ENCODE measurements around the gene DEPDC5. TPM values are rescaled to one million over a fixed set of nuclear protein-coding genes. Genes with fewer than 3 reads are reported as not detected.

The DEPDC5 gene
- total RNA-seq, 3 donors from 2014 or later (not counting 1 experiment from before 2014, with no cell fraction given), result 56.7 to 67.9 (median 62.6) TPM

DNA sequence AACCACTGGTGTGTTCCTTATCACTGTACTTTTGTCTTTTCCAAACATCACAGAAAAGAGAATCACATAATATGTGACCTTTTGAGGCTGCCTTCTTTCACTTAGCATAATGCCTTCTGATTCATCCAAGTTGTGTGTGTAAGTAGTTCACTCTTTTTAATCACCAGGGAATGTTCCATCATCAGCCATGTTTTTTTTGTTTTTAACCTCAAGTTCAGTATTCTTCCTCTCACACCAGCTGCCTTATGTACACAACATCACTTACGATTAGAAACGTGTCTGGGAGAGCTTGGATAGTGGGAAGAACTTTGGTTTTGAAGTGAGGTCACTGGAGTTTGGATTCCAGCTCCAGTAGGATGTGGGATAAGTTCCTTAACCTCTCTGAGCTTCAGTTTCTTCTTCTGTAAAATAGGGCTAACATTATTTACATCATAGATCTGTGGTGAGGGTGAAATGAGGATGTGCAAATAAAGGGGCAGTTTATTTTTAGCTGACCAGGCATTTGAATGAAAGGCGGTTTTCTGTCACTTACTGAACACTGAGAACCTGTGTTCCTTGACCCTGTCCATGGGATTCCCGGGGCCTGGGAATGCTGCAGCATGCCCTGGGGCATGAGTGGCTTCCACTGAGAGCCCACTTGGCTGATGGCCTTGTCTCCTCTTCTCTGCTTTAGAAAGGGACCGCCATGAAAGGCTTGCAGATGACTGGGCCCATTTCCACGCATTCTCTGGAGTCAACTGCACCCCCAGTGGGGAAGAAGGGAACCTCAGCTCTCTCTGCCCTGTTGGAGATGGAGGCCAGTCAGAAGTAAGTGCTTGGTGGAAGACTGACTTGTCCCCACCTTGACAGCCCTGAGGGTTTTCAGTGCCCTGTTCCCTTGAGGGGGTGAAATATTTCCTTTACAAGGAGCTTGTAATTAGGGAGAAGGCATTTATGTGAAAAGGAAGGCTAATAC is 92.6 kb downstream of the DEPDC5 start:
- 93% methylated on average over 4 of the region's 6 CpGs for whole genome bisulfite sequencing (ENCODE audit: insufficient coverage)
- ATAC-seq, result peak in 1 of 3 donors; percentile 49
- Histone ChIP-seq H3K4me1 (ENCODE audit: control insufficient read depth, insufficient read depth, low read length) (no peaks in the 10 kb centered on the region), H3K36me3 (ENCODE audit: control insufficient read depth, insufficient read depth, low read length) (peaks cover 63% of the 10 kb centered on the region), H3K9me3 (ENCODE audit: control insufficient read depth, insufficient read depth, low read length) (no peaks in the 10 kb centered on the region), H3K4me3 (ENCODE audit: low read length) (no peak overlapping the region), H3K27ac (ENCODE audit: low read length) (no peak overlapping the region), H3K27me3 (ENCODE audit: control insufficient read depth, insufficient read depth, low read length) (no peaks in the 10 kb centered on the region)
- H3K27me3 Mint-ChIP-seq (ENCODE audit: low read depth in 2 of 2), result no peaks in the 10 kb centered on the region
- TF ChIP-seq CTCF (IDR thresholded peaks at IDR 0.05), result no peak
- intact Hi-C loops (cut with micrococcal nuclease), result no loop called here
- H3K36me3 Mint-ChIP-seq, result peaks cover 16% of the 10 kb centered on the region
- no peaks in the 10 kb centered on the region for H3K4me1 Mint-ChIP-seq
- no peak for DNase-seq
- H3K4me3 Mint-ChIP-seq, result no peak overlapping the region
- H3K9me3 Mint-ChIP-seq, result no peaks in the 10 kb centered on the region
- H3K27ac Mint-ChIP-seq, result no peak overlapping the region

DNA sequence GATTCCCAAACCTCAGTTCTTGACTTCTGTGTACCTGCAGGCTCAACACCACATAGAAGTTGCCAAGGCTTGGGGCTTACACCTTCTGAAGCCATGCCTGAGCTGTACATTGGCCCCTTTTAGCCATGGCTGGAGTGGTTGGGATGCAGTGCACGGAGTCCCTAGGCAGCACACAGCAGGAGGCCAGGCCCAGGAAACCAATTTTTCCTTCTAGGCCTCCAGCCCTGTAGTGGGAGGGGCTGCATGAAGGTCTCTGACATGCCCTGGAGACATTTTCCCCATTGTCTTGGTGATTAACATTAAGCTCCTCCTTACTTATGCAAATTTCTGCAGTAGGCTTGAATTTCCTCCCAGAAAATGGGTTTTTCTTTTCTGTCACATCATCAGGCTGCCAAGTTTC is 94.6 kb downstream of the DEPDC5 start:
- H3K27me3 Mint-ChIP-seq (ENCODE audit: low read depth in 2 of 2), result no peaks in the 10 kb centered on the region
- peaks cover 9% of the 10 kb centered on the region for H3K36me3 Mint-ChIP-seq
- intact Hi-C loops (cut with micrococcal nuclease), result no loop called here

DNA sequence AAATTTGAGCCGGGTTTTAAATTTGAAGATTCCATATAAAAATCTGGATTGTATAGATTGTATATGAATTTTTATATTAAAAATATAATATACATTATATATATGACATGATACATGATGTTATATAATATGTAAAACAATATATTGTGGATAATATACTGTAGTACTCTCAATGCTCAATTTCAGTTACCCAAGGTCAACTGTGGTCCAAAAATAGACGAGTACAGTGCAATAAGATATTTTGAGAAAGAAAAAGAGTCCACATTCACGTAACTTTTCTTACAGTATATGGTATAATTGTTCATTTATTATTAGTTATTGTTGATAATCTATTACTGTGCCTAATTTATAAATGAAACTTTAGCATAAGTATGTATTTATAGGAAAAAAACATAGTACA is 96.3 kb downstream of the DEPDC5 start:
- no peak for ATAC-seq
- Histone ChIP-seq H3K27me3 (ENCODE audit: control insufficient read depth, insufficient read depth, low read length) (no peaks in the 10 kb centered on the region), H3K36me3 (ENCODE audit: control insufficient read depth, insufficient read depth, low read length) (peaks cover 55% of the 10 kb centered on the region), H3K9me3 (ENCODE audit: control insufficient read depth, insufficient read depth, low read length) (no peaks in the 10 kb centered on the region), H3K27ac (ENCODE audit: low read length) (no peak overlapping the region), H3K4me1 (ENCODE audit: control insufficient read depth, insufficient read depth, low read length) (no peaks in the 10 kb centered on the region), H3K4me3 (ENCODE audit: low read length) (no peak overlapping the region)
- TF ChIP-seq CTCF (IDR thresholded peaks at IDR 0.05), result no peak
- Mint-ChIP-seq H3K9me3 (no peaks in the 10 kb centered on the region), H3K36me3 (peaks cover 12% of the 10 kb centered on the region), H3K27ac (no peak overlapping the region), H3K4me1 (no peaks in the 10 kb centered on the region), H3K27me3 (ENCODE audit: low read depth in 2 of 2) (no peaks in the 10 kb centered on the region), H3K4me3 (no peak overlapping the region)
- DNase-seq, result no peak
- intact Hi-C loops (cut with micrococcal nuclease), result no loop called here
- no CpG with 5 or more reads among the region's 3 CpGs for WGBS (ENCODE audit: insufficient coverage)

More for the DNA sequence above, 94.6 kb downstream of the DEPDC5 start:
- Mint-ChIP-seq H3K4me1 (no peaks in the 10 kb centered on the region), H3K4me3 (no peak overlapping the region), H3K9me3 (no peaks in the 10 kb centered on the region), H3K27ac (no peak overlapping the region)
- Histone ChIP-seq H3K9me3 (ENCODE audit: control insufficient read depth, insufficient read depth, low read length) (no peaks in the 10 kb centered on the region), H3K27me3 (ENCODE audit: control insufficient read depth, insufficient read depth, low read length) (no peaks in the 10 kb centered on the region), H3K4me3 (ENCODE audit: low read length) (no peak overlapping the region), H3K36me3 (ENCODE audit: control insufficient read depth, insufficient read depth, low read length) (peaks cover 60% of the 10 kb centered on the region), H3K27ac (ENCODE audit: low read length) (no peak overlapping the region), H3K4me1 (ENCODE audit: control insufficient read depth, insufficient read depth, low read length) (no peaks in the 10 kb centered on the region)
- TF ChIP-seq CTCF (IDR thresholded peaks at IDR 0.05), result no peak
- DNase-seq (no peak), ATAC-seq (no peak)
- WGBS (ENCODE audit: insufficient coverage), result 89% methylated on average over 1 of the region's 1 CpG
